ENCODE results near the gene CRIP2. TPM values are rescaled to one million over a fixed set of nuclear protein-coding genes. Genes with fewer than 3 reads are reported as not detected.

The CRIP2 gene
- total RNA-seq, 4 donors from 2014 or later, result 44.2 to 118 (median 80.7) TPM

GRCh38 chr14:105479431-105480158 is 5.0 kb downstream of the CRIP2 start:
- H3K4me3 ChIP-seq, result no peak overlapping the region
- intact Hi-C loops (cut with DNase I), result loop anchor here (10.0 kb wide), 1 partner anchor 105 kb away; no protein-coding TSS in a partner anchor
- peak overlapping the region in 3 of 4 donors; percentile 90 to 99 (median 96) for H3K27ac ChIP-seq
- no peak for DNase-seq
- peaks cover 73 to 98% (median 79%) of the 10 kb centered on the region in 3 donors for H3K4me1 ChIP-seq
- H3K9me3 ChIP-seq, result no peaks in the 10 kb centered on the region
- H3K27me3 ChIP-seq, result peaks cover 0 to 29% (median 0%) of the 10 kb centered on the region in 4 donors
- TF ChIP-seq POLR2A (IDR thresholded peaks at IDR 0.05) (no peak), CTCF (IDR thresholded peaks at IDR 0.05) (no peak)
- WGBS, 2 donors, result 62 to 66% methylated on average over 22 to 24 of the region's 34 CpGs
- peaks cover 0 to 19% (median 0%) of the 10 kb centered on the region in 3 donors for H3K36me3 ChIP-seq

GRCh38 chr14:105480199-105480746 is 5.7 kb downstream of the CRIP2 start:
- TF ChIP-seq CTCF (IDR thresholded peaks at IDR 0.05), result no peak
- TF ChIP-seq POLR2A (IDR thresholded peaks at IDR 0.05), result no peak
- intact Hi-C loops (cut with DNase I), result loop anchor here (10.0 kb wide), 1 partner anchor 105 kb away; no protein-coding TSS in a partner anchor
- Histone ChIP-seq H3K9me3 (no peaks in the 10 kb centered on the region), H3K27ac (peak overlapping the region; percentile 88 to 99 (median 93)), H3K36me3 (peaks cover 0 to 19% (median 0%) of the 10 kb centered on the region in 3 donors), H3K4me1 (peaks cover 77 to 99% (median 83%) of the 10 kb centered on the region in 3 donors), H3K4me3 (no peak overlapping the region), H3K27me3 (peaks cover 0 to 23% (median 0%) of the 10 kb centered on the region in 4 donors)
- 54 to 65% methylated on average over 5 to 7 of the region's 15 CpGs for WGBS, 2 donors
- DNase-seq, result no peak

GRCh38 chr14:105480807-105481801 is 6.5 kb downstream of the CRIP2 start:
- intact Hi-C loops (cut with DNase I), result loop anchor here (10.0 kb wide), 1 partner anchor 106 kb away; no protein-coding TSS in a partner anchor
- Histone ChIP-seq H3K4me3 (peak overlapping the region; percentile 23 to 67 (median 39)), H3K27me3 (peaks cover 0 to 20% (median 0%) of the 10 kb centered on the region in 4 donors), H3K27ac (peak overlapping the region; percentile 88 to 99 (median 93)), H3K9me3 (no peaks in the 10 kb centered on the region), H3K36me3 (peaks cover 0 to 19% (median 0%) of the 10 kb centered on the region in 3 donors), H3K4me1 (peaks cover 77 to 99% (median 80%) of the 10 kb centered on the region in 3 donors)
- 0% methylated on average over 12 of the region's 35 CpGs; no CpG with 5 or more reads in 1 of the 2 donors for WGBS, 2 donors
- no peak for DNase-seq
- TF ChIP-seq POLR2A (IDR thresholded peaks at IDR 0.05) (peak in 2 of 4 donors; percentile 25 to 38), CTCF (IDR thresholded peaks at IDR 0.05) (peak; percentile 96 to 99 (median 99))

- peak; percentile 80 for DNase-seq
- intact Hi-C loops (cut with DNase I), result loop anchor here (10.0 kb wide), 1 partner anchor 107 kb away; no protein-coding TSS in a partner anchor
These were observed 7.4 kb downstream of the CRIP2 start for GRCh38 chr14:105481886-105482457.

More at GRCh38 chr14:105481886-105482457, 7.4 kb downstream of the CRIP2 start:
- Histone ChIP-seq H3K9me3 (no peaks in the 10 kb centered on the region), H3K27ac (peak overlapping the region; percentile 88 to 99 (median 93)), H3K27me3 (peaks cover 0 to 28% (median 0%) of the 10 kb centered on the region in 4 donors), H3K4me3 (peak overlapping the region; percentile 23 to 67 (median 39)), H3K36me3 (peaks cover 0 to 19% (median 0%) of the 10 kb centered on the region in 3 donors), H3K4me1 (peaks cover 75 to 99% (median 81%) of the 10 kb centered on the region in 3 donors)
- peak in 2 of 6 experiments; percentile 26 to 28 for TF ChIP-seq CTCF (IDR thresholded peaks at IDR 0.05)
- peak in 1 of 4 donors; percentile 24 for TF ChIP-seq POLR2A (IDR thresholded peaks at IDR 0.05)
- WGBS, 2 donors, result 0% methylated on average over 2 to 13 of the region's 18 CpGs
